ENCODE data around the gene FKBP14.

GRCh38 chr7:30012757-30013156, 13.7 kb downstream of the FKBP14 start:
- TF ChIP-seq FOXK2 (IDR thresholded peaks at IDR 0.05) (no peak), ELF4 (IDR thresholded peaks at IDR 0.05) (no peak), SUZ12 (IDR thresholded peaks at IDR 0.05) (no peak), SP1 (IDR thresholded peaks at IDR 0.05) (no peak), LEF1 (IDR thresholded peaks at IDR 0.05; ENCODE audit: borderline replicate concordance) (no peak), ZNF384 (IDR thresholded peaks at IDR 0.05) (no peak), FOXA1 (IDR thresholded peaks at IDR 0.05) (no peak), NFRKB (IDR thresholded peaks at IDR 0.05) (no peak)

Data from HEK293T (cell line).